ENCODE data around the gene PAX8. TPM values are rescaled to one million over a fixed set of nuclear protein-coding genes. Genes with fewer than 3 reads are reported as not detected.

The PAX8 gene
- total RNA-seq, 1 experiment from 2014 or later: 2.3 TPM

GRCh38 chr2:113206251-113206650 lies 72.5 kb downstream of the PAX8 start:
- DNase-seq (ENCODE audit: low read depth): no peak

GRCh38 chr2:113203901-113204519 lies 74.7 kb downstream of the PAX8 start:
- DNase-seq (ENCODE audit: low read depth): peak; percentile 60

- no peak for DNase-seq (ENCODE audit: low read depth)
These were observed 75.5 kb downstream of the PAX8 start for GRCh38 chr2:113203217-113203530.

- no peak for DNase-seq (ENCODE audit: low read depth)
These were observed 76.2 kb downstream of the PAX8 start for GRCh38 chr2:113202305-113203216.

GRCh38 chr2:113201496-113202304 lies 77.0 kb downstream of the PAX8 start:
- no peak for DNase-seq (ENCODE audit: low read depth)

- DNase-seq (ENCODE audit: low read depth): no peak
These were observed 77.8 kb downstream of the PAX8 start for GRCh38 chr2:113200736-113201490.

- DNase-seq (ENCODE audit: low read depth): no peak
These were observed 78.5 kb downstream of the PAX8 start for GRCh38 chr2:113200236-113200635.

- peak; percentile 77 for DNase-seq (ENCODE audit: low read depth)
These were observed 79.7 kb downstream of the PAX8 start for GRCh38 chr2:113198790-113199612.

- DNase-seq (ENCODE audit: low read depth): no peak
These were observed 80.5 kb downstream of the PAX8 start for GRCh38 chr2:113198048-113198789.

GRCh38 chr2:113197347-113198047 lies 81.2 kb downstream of the PAX8 start:
- DNase-seq (ENCODE audit: low read depth): no peak

- DNase-seq (ENCODE audit: low read depth): no peak
These were observed 81.9 kb downstream of the PAX8 start for GRCh38 chr2:113196839-113197238.

- DNase-seq (ENCODE audit: low read depth): no peak
These were observed 82.7 kb downstream of the PAX8 start for GRCh38 chr2:113195923-113196501.

- DNase-seq (ENCODE audit: low read depth): no peak
These were observed 86.1 kb downstream of the PAX8 start for GRCh38 chr2:113192459-113193100.

- DNase-seq (ENCODE audit: low read depth): no peak
These were observed 87.8 kb downstream of the PAX8 start for GRCh38 chr2:113190871-113191270.

GRCh38 chr2:113187771-113188170 lies 91.0 kb downstream of the PAX8 start:
- DNase-seq (ENCODE audit: low read depth): no peak

GRCh38 chr2:113186433-113186796 lies 92.3 kb downstream of the PAX8 start:
- DNase-seq (ENCODE audit: low read depth): no peak

GRCh38 chr2:113185664-113186432 lies 92.9 kb downstream of the PAX8 start:
- DNase-seq (ENCODE audit: low read depth): no peak

Data from LHCN-M2 (cell line).